ENCODE measurements around the gene DPYD. TPM values are rescaled to one million over a fixed set of nuclear protein-coding genes. Genes with fewer than 3 reads are reported as not detected.
A peak's percentile ranks its signal among the peaks of the same experiment; 100 is the strongest.

Gene DPYD
- total RNA-seq, 1 donor from 2014 or later, result 12.8 TPM

GRCh38 chr1:97207868-97208267 lies 713.0 kb downstream of the DPYD start:
- Mint-ChIP-seq H3K9me3 (ENCODE audit: unreplicated experiment) (no peaks in the 10 kb centered on the region), H3K4me1 (ENCODE audit: low read depth, unreplicated experiment) (peaks cover 4% of the 10 kb centered on the region), H3K4me3 (ENCODE audit: unreplicated experiment) (no peak overlapping the region), H3K27me3 (ENCODE audit: unreplicated experiment) (no peaks in the 10 kb centered on the region), H3K27ac (ENCODE audit: unreplicated experiment) (no peak overlapping the region), H3K36me3 (ENCODE audit: unreplicated experiment) (no peaks in the 10 kb centered on the region)
- no peak for TF ChIP-seq CTCF (IDR thresholded peaks at IDR 0.05; ENCODE audit: partially characterized antibody, unreplicated experiment)
- DNase-seq, result no peak

GRCh38 chr1:97204468-97204867 lies 716.4 kb downstream of the DPYD start:
- Mint-ChIP-seq H3K4me1 (ENCODE audit: low read depth, unreplicated experiment) (peaks cover 15% of the 10 kb centered on the region), H3K4me3 (ENCODE audit: unreplicated experiment) (no peak overlapping the region), H3K9me3 (ENCODE audit: unreplicated experiment) (no peaks in the 10 kb centered on the region), H3K27ac (ENCODE audit: unreplicated experiment) (no peak overlapping the region), H3K36me3 (ENCODE audit: unreplicated experiment) (no peaks in the 10 kb centered on the region), H3K27me3 (ENCODE audit: unreplicated experiment) (no peaks in the 10 kb centered on the region)
- no peak for DNase-seq
- TF ChIP-seq CTCF (IDR thresholded peaks at IDR 0.05; ENCODE audit: partially characterized antibody, unreplicated experiment), result no peak

- H3K36me3 Mint-ChIP-seq (ENCODE audit: unreplicated experiment), result no peaks in the 10 kb centered on the region
- peak; percentile 16 for DNase-seq
- no peak overlapping the region for H3K4me3 Mint-ChIP-seq (ENCODE audit: unreplicated experiment)
- H3K4me1 Mint-ChIP-seq (ENCODE audit: low read depth, unreplicated experiment), result peaks cover 15% of the 10 kb centered on the region
- peak overlapping the region; percentile 4 for H3K27ac Mint-ChIP-seq (ENCODE audit: unreplicated experiment)
- H3K27me3 Mint-ChIP-seq (ENCODE audit: unreplicated experiment), result no peaks in the 10 kb centered on the region
- H3K9me3 Mint-ChIP-seq (ENCODE audit: unreplicated experiment), result no peaks in the 10 kb centered on the region
- TF ChIP-seq CTCF (IDR thresholded peaks at IDR 0.05; ENCODE audit: partially characterized antibody, unreplicated experiment), result no peak
These were observed 718.1 kb downstream of the DPYD start for GRCh38 chr1:97202481-97203380.

- no peak for DNase-seq
- Mint-ChIP-seq H3K9me3 (ENCODE audit: unreplicated experiment) (no peaks in the 10 kb centered on the region), H3K4me1 (ENCODE audit: low read depth, unreplicated experiment) (peaks cover 15% of the 10 kb centered on the region), H3K27ac (ENCODE audit: unreplicated experiment) (no peak overlapping the region), H3K36me3 (ENCODE audit: unreplicated experiment) (no peaks in the 10 kb centered on the region), H3K4me3 (ENCODE audit: unreplicated experiment) (no peak overlapping the region), H3K27me3 (ENCODE audit: unreplicated experiment) (peaks cover 2% of the 10 kb centered on the region)
- TF ChIP-seq CTCF (IDR thresholded peaks at IDR 0.05; ENCODE audit: partially characterized antibody, unreplicated experiment), result no peak
These were observed 719.2 kb downstream of the DPYD start for GRCh38 chr1:97201641-97202040.

- Mint-ChIP-seq H3K4me3 (ENCODE audit: unreplicated experiment) (no peak overlapping the region), H3K9me3 (ENCODE audit: unreplicated experiment) (no peaks in the 10 kb centered on the region), H3K36me3 (ENCODE audit: unreplicated experiment) (no peaks in the 10 kb centered on the region), H3K27me3 (ENCODE audit: unreplicated experiment) (peaks cover 2% of the 10 kb centered on the region), H3K27ac (ENCODE audit: unreplicated experiment) (no peak overlapping the region), H3K4me1 (ENCODE audit: low read depth, unreplicated experiment) (peaks cover 15% of the 10 kb centered on the region)
- DNase-seq, result no peak
- no peak for TF ChIP-seq CTCF (IDR thresholded peaks at IDR 0.05; ENCODE audit: partially characterized antibody, unreplicated experiment)
These were observed 720.2 kb downstream of the DPYD start for GRCh38 chr1:97200595-97200994.

Data from glutamatergic neuron (in vitro differentiated cells).